Endodermal cell (in vitro differentiated cells): ENCODE measurements around the gene PDZD7. TPM values are rescaled to one million over a fixed set of nuclear protein-coding genes. Genes with fewer than 3 reads are reported as not detected.

Experiments used
- DNase-seq: peaks from one replicate; pipeline ENCODE4 v3.0.0-alpha.2; 2017
- H3K27ac ChIP-seq: 2 replicates; pipeline ENCODE4 v1.5.1; 2013; ENCODE audit warnings: mild to moderate bottlenecking, low read depth, low read length, moderate library complexity
- H3K27me3 ChIP-seq: 2 replicates; pipeline ENCODE4 v1.6.1; 2013; ENCODE audit warnings: mild to moderate bottlenecking, low read length, moderate library complexity; ENCODE audit not compliant: insufficient read depth, control insufficient read depth, poor library complexity, severe bottlenecking
- H3K36me3 ChIP-seq: 2 replicates; pipeline ENCODE4 v1.7.0; 2013; ENCODE audit warnings: mild to moderate bottlenecking, low read length, moderate library complexity; ENCODE audit not compliant: control insufficient read depth, insufficient read depth
- H3K4me1 ChIP-seq: one replicate; pipeline ENCODE4 v1.7.0; 2013; ENCODE audit warnings: low read length; ENCODE audit not compliant: control insufficient read depth, insufficient read depth
- H3K4me3 ChIP-seq: 2 replicates; pipeline ENCODE4 v1.5.1; 2013; ENCODE audit warnings: mild to moderate bottlenecking, low read length, moderate library complexity
- H3K9ac ChIP-seq: 2 replicates; pipeline ENCODE4 v1.6.1; 2013; ENCODE audit warnings: mild to moderate bottlenecking, low read length, moderate library complexity; ENCODE audit not compliant: poor library complexity, severe bottlenecking; ENCODE audit errors: extremely low read depth
- H3K9me3 ChIP-seq: 2 replicates; pipeline ENCODE4 v1.6.1; 2013; ENCODE audit warnings: mild to moderate bottlenecking, low read length, moderate library complexity; ENCODE audit not compliant: control insufficient read depth
- H3K27ac Mint-ChIP-seq: 2 replicates; pipeline ENCODE4 v1.8.0; 2020; ENCODE audit warnings: mixed read lengths
- H3K27me3 Mint-ChIP-seq: 2 replicates; pipeline ENCODE4 v1.8.0; 2021; ENCODE audit warnings: mild to moderate bottlenecking, mixed read lengths; ENCODE audit not compliant: insufficient read depth
- H3K36me3 Mint-ChIP-seq: 2 replicates; pipeline ENCODE4 v1.8.0; 2020; ENCODE audit warnings: low read depth, mixed read lengths
- H3K4me1 Mint-ChIP-seq: 2 replicates; pipeline ENCODE4 v1.8.0; 2020; ENCODE audit warnings: mixed read lengths
- H3K4me3 Mint-ChIP-seq: 2 replicates; pipeline ENCODE4 v1.8.0; 2020; ENCODE audit warnings: mild to moderate bottlenecking, moderate library complexity, mixed read lengths
- H3K9me3 Mint-ChIP-seq: 2 replicates; pipeline ENCODE4 v1.8.0; 2020; ENCODE audit warnings: mild to moderate bottlenecking, mixed read lengths
- CTCF ChIP-seq: fragments of 200-600 bp; sonication (generic); conservative IDR thresholded peaks from 2 replicates; pipeline ENCODE4 v1.5.0; 2021; ENCODE audit warnings: antibody characterized with exemption, mild to moderate bottlenecking
- WGBS, 2 experiments: methylation state at CpG; one replicate each; pipeline versions ENCODE4 v1.1.5 to v1.1.7; 2013; ENCODE audit warnings: missing lambda C conversion rate in 2 of 2, mixed read lengths in 1 of 2; ENCODE audit not compliant: insufficient coverage in 1 of 2, insufficient read length in 1 of 2; 5-methylcytosine and 5-hydroxymethylcytosine counted together
- total RNA-seq, 2 donors: library from RNA; stranded (reverse); fragmentation: NEBNext Ultra II Directional in 1 of 2; extraction: Animal tissue kit (Norgen Biotek cat#: 25700) in 1 of 2; gene quantifications; 2 replicates in 1 of 2; 3 replicates in 1 of 2; pipeline ENCODE4 v1.2.1, GENCODE V29; 2021

Gene PDZD7
- total RNA-seq, 2 donors from 2014 or later: 0.49 to 1.1 TPM

DNA sequence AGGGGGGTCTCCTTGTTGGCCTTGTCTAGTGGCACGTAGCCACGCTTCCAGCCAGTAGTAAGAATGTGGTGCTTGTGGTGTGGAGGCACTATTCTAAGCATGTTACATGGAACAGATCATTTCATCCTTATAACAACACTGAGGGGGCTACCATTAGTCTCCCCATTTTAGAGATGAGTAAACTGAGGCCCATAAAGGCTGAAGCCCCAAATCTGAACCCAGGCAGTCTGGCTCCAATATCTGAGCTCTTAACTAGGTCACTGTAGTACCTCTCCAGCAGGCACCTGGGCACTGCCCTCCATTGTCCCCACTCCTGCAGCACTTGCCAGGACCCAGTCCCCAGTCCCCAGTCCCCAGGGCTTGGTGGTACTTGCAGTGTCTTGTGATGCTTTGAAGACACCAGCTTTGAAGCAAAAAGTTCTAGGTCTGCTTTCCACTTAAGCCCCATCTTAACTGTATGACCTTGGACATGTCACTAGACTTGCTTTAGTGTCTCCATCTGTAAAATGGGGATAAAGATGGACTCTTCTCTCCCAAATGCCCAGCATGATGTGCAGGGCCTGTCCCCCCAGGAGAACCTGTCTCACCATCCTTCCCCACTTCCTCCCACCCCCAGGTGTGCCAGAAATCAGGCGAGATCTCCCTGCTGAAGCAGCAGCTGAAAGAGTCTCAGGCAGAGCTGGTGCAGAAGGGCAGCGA is 24.9 kb downstream of the PDZD7 start:
- WGBS, 2 experiments: 87 to 93% methylated on average over 2 to 3 of the region's 4 CpGs
- no peak overlapping the region for H3K27ac ChIP-seq
- no peak overlapping the region for H3K9ac ChIP-seq
- H3K27me3 Mint-ChIP-seq: no peaks in the 10 kb centered on the region
- DNase-seq: no peak
- H3K4me3 ChIP-seq: no peak overlapping the region
- no peaks in the 10 kb centered on the region for H3K9me3 Mint-ChIP-seq
- H3K36me3 ChIP-seq: peaks cover 41% of the 10 kb centered on the region
- peaks cover 7% of the 10 kb centered on the region for H3K4me1 Mint-ChIP-seq
- H3K9me3 ChIP-seq: no peaks in the 10 kb centered on the region
- no peak for TF ChIP-seq CTCF
- no peaks in the 10 kb centered on the region for H3K27me3 ChIP-seq
- no peak overlapping the region for H3K27ac Mint-ChIP-seq
- H3K4me3 Mint-ChIP-seq: no peak overlapping the region
- no peaks in the 10 kb centered on the region for H3K4me1 ChIP-seq
- peaks cover 26% of the 10 kb centered on the region for H3K36me3 Mint-ChIP-seq

- Histone ChIP-seq H3K27me3 (no peaks in the 10 kb centered on the region), H3K4me3 (no peak overlapping the region), H3K9me3 (no peaks in the 10 kb centered on the region), H3K9ac (no peak overlapping the region), H3K4me1 (no peaks in the 10 kb centered on the region), H3K36me3 (peaks cover 41% of the 10 kb centered on the region), H3K27ac (no peak overlapping the region)
- 94 to 98% methylated on average over 2 to 23 of the region's 23 CpGs for WGBS, 2 experiments
- Mint-ChIP-seq H3K9me3 (no peaks in the 10 kb centered on the region), H3K4me1 (peaks cover 10% of the 10 kb centered on the region), H3K27ac (no peak overlapping the region), H3K4me3 (no peak overlapping the region), H3K36me3 (peaks cover 26% of the 10 kb centered on the region), H3K27me3 (no peaks in the 10 kb centered on the region)
- DNase-seq: no peak
- TF ChIP-seq CTCF: no peak
These were observed 25.6 kb downstream of the PDZD7 start for GRCh38 chr10:101005361-101005760.

DNA sequence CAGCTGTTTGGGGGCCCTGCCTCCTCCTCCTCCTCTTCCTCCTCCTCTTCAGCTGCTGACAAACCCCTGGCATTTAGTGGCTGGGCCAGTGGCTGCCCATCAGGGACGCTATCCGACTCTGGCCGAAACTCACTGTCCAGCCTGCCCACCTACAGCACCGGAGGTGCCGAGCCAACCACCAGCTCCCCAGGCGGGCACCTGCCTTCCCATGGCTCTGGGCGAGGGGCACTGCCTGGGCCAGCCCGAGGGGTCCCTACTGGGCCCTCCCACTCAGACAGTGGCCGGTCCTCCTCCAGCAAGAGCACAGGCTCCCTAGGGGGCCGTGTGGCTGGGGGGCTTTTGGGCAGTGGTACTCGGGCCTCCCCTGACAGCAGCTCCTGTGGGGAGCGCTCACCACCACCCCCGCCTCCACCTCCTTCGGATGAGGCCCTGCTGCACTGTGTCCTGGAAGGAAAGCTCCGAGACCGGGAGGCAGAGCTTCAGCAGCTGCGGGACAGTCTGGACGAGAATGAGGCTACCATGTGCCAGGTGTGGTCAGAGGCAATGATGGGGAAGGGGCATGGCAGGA is 27.2 kb downstream of the PDZD7 start:
- TF ChIP-seq CTCF: no peak
- Histone ChIP-seq H3K4me3 (no peak overlapping the region), H3K4me1 (no peaks in the 10 kb centered on the region), H3K9ac (no peak overlapping the region), H3K9me3 (no peaks in the 10 kb centered on the region), H3K27me3 (no peaks in the 10 kb centered on the region), H3K36me3 (peaks cover 41% of the 10 kb centered on the region), H3K27ac (no peak overlapping the region)
- H3K27ac Mint-ChIP-seq: no peak overlapping the region
- H3K4me3 Mint-ChIP-seq: no peak overlapping the region
- peaks cover 12% of the 10 kb centered on the region for H3K4me1 Mint-ChIP-seq
- no peaks in the 10 kb centered on the region for H3K9me3 Mint-ChIP-seq
- no peaks in the 10 kb centered on the region for H3K27me3 Mint-ChIP-seq
- 88 to 95% methylated on average over 10 to 18 of the region's 18 CpGs for WGBS, 2 experiments
- peaks cover 26% of the 10 kb centered on the region for H3K36me3 Mint-ChIP-seq
- no peak for DNase-seq
